ENCODE results near the gene NAIF1. TPM values are rescaled to one million over a fixed set of nuclear protein-coding genes. Genes with fewer than 3 reads are reported as not detected.
A peak's percentile ranks its signal among the peaks of the same experiment; 100 is the strongest.
"Not testable (repeated sequence)": the region's sequence is repeated elsewhere in the genome, so short reads cannot be mapped to it uniquely, and the experiment has no call there.

The NAIF1 gene
- polyA plus RNA-seq, 3 donors = 4.6 to 6.5 (median 5.6) TPM

DNA sequence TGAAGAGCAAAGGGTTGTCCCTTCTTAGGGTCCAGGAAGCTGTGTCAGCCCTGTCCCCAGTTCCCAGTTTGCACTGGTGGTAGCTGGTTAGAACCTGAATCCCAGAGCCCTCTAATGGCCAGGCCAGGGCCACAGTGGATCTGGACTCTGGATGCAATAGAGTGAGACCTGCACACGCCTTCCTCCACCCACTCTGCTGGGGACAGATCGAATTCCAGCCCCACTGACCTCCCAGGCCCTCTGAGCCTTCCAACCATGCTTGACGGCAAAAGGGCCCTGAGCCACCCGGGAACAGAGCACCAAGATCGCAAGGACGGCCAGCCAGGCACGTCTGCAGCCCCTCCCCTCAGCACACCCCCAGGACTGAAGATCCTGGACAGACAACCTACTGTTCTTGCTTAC lies 23.7 kb downstream of the NAIF1 start:
- WGBS (ENCODE audit: insufficient coverage) = 91% methylated on average over 6 of the region's 7 CpGs
- no peak overlapping the region for H2AFZ ChIP-seq (ENCODE audit: insufficient read depth, low read depth, low read length, poor library complexity, severe bottlenecking)
- TF ChIP-seq, protein P1, sequence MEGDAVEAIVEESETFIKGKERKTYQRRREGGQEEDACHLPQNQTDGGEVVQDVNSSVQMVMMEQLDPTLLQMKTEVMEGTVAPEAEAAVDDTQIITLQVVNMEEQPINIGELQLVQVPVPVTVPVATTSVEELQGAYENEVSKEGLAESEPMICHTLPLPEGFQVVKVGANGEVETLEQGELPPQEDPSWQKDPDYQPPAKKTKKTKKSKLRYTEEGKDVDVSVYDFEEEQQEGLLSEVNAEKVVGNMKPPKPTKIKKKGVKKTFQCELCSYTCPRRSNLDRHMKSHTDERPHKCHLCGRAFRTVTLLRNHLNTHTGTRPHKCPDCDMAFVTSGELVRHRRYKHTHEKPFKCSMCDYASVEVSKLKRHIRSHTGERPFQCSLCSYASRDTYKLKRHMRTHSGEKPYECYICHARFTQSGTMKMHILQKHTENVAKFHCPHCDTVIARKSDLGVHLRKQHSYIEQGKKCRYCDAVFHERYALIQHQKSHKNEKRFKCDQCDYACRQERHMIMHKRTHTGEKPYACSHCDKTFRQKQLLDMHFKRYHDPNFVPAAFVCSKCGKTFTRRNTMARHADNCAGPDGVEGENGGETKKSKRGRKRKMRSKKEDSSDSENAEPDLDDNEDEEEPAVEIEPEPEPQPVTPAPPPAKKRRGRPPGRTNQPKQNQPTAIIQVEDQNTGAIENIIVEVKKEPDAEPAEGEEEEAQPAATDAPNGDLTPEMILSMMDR (IDR thresholded peaks at IDR 0.05) = no peak
- no peaks in the 10 kb centered on the region for H3K27me3 ChIP-seq (ENCODE audit: control insufficient read depth in 2 of 2, insufficient read depth in 2 of 2, low read length in 2 of 2)
- H3K79me2 ChIP-seq (ENCODE audit: insufficient read depth, low read length) = no peaks in the 10 kb centered on the region
- no peak overlapping the region for H3K9ac ChIP-seq (ENCODE audit: insufficient read depth, low read length, poor library complexity, severe bottlenecking)
- no peaks in the 10 kb centered on the region for H3K36me3 Mint-ChIP-seq
- H3K27ac Mint-ChIP-seq = no peak overlapping the region
- H3K4me1 Mint-ChIP-seq = peaks cover 2% of the 10 kb centered on the region
- no peak overlapping the region for H3K4me2 ChIP-seq (replicated peaks; ENCODE audit: extremely low read depth, low read length, poor library complexity, severe bottlenecking)
- intact Hi-C loops (cut with micrococcal nuclease) = loop anchor here in 1 of 2 donors (5.0 kb wide), 1 partner anchor 41 kb away; no protein-coding TSS in a partner anchor
- no peak for DNase-seq
- H3K4me3 ChIP-seq (replicated peaks in 1 of 3; ENCODE audit: low read depth in 2 of 3, low read length in 3 of 3) = no peak overlapping the region
- no peak overlapping the region for H3K4me3 Mint-ChIP-seq
- no peaks in the 10 kb centered on the region for H3K36me3 ChIP-seq (replicated peaks in 1 of 2; ENCODE audit: control insufficient read depth in 1 of 2, insufficient read depth in 2 of 2, low read length in 2 of 2)
- H3K27me3 Mint-ChIP-seq (ENCODE audit: low read depth in 3 of 3) = peaks cover 1 to 2% (median 1%) of the 10 kb centered on the region in 3 donors
- peaks cover 0 to 6% (median 0%) of the 10 kb centered on the region in 7 donors for H3K9me3 Mint-ChIP-seq
- no peaks in the 10 kb centered on the region for H3K9me3 ChIP-seq (replicated peaks in 1 of 2; ENCODE audit: control insufficient read depth in 1 of 2, insufficient read depth in 1 of 2, low read length in 2 of 2)
- no peak overlapping the region for H3K27ac ChIP-seq (ENCODE audit: low read depth in 1 of 2, low read length in 2 of 2)
- no peaks in the 10 kb centered on the region for H4K20me1 ChIP-seq (ENCODE audit: insufficient read depth, low read length)
- H3K4me1 ChIP-seq (ENCODE audit: control insufficient read depth in 1 of 2, insufficient read depth in 2 of 2, low read length in 2 of 2) = no peaks in the 10 kb centered on the region

DNA sequence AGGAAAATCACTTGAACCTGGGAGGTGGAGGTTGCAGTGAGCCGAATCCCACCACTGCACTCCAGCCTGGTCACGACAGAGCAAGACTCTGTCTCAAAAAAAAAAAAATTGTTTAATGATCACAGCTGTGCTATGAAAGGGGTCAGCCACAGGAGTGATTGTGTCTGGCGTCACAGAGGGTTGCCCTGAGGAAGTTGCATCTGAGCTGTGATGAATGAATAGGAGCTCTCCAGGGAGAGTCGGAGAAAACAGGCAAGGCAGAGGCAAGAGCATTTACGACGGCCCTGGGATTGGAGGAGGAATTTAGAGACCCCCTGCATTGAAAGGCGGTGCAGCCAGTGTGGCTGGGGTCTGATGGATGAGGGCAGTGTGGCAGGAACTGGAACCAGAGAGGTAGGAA lies 25.1 kb downstream of the NAIF1 start:
- H3K4me3 ChIP-seq (replicated peaks in 1 of 3; ENCODE audit: low read depth in 2 of 3, low read length in 3 of 3) = no peak overlapping the region
- peaks cover 1 to 5% (median 2%) of the 10 kb centered on the region in 3 donors for H3K27me3 Mint-ChIP-seq (ENCODE audit: low read depth in 3 of 3)
- H3K4me1 ChIP-seq (ENCODE audit: control insufficient read depth in 1 of 2, insufficient read depth in 2 of 2, low read length in 2 of 2) = no peaks in the 10 kb centered on the region
- DNase-seq = no peak
- intact Hi-C loops (cut with micrococcal nuclease) = loop anchor here in 1 of 2 donors (5.0 kb wide), 1 partner anchor 40 kb away; no protein-coding TSS in a partner anchor
- H3K9me3 Mint-ChIP-seq = peaks cover 0 to 2% (median 0%) of the 10 kb centered on the region in 7 donors
- H3K4me3 Mint-ChIP-seq = peak overlapping the region in 1 of 2 donors; percentile 13
- no peaks in the 10 kb centered on the region for H3K27me3 ChIP-seq (ENCODE audit: control insufficient read depth in 2 of 2, insufficient read depth in 2 of 2, low read length in 2 of 2)
- WGBS (ENCODE audit: insufficient coverage) = 89% methylated on average over 6 of the region's 7 CpGs
- H3K4me1 Mint-ChIP-seq = no peaks in the 10 kb centered on the region
- no peaks in the 10 kb centered on the region for H3K79me2 ChIP-seq (ENCODE audit: insufficient read depth, low read length)
- no peaks in the 10 kb centered on the region for H3K9me3 ChIP-seq (replicated peaks in 1 of 2; ENCODE audit: control insufficient read depth in 1 of 2, insufficient read depth in 1 of 2, low read length in 2 of 2)
- H2AFZ ChIP-seq (ENCODE audit: insufficient read depth, low read depth, low read length, poor library complexity, severe bottlenecking) = no peak overlapping the region
- no peaks in the 10 kb centered on the region for H3K36me3 Mint-ChIP-seq
- H3K4me2 ChIP-seq (replicated peaks; ENCODE audit: extremely low read depth, low read length, poor library complexity, severe bottlenecking) = no peak overlapping the region
- TF ChIP-seq, protein P1 (IDR thresholded peaks at IDR 0.05) = no peak
- no peak overlapping the region for H3K9ac ChIP-seq (ENCODE audit: insufficient read depth, low read length, poor library complexity, severe bottlenecking)
- no peak overlapping the region for H3K27ac ChIP-seq (ENCODE audit: low read depth in 1 of 2, low read length in 2 of 2)
- H4K20me1 ChIP-seq (ENCODE audit: insufficient read depth, low read length) = no peaks in the 10 kb centered on the region
- H3K36me3 ChIP-seq (replicated peaks in 1 of 2; ENCODE audit: control insufficient read depth in 1 of 2, insufficient read depth in 2 of 2, low read length in 2 of 2) = no peaks in the 10 kb centered on the region
- H3K27ac Mint-ChIP-seq = no peak overlapping the region

DNA sequence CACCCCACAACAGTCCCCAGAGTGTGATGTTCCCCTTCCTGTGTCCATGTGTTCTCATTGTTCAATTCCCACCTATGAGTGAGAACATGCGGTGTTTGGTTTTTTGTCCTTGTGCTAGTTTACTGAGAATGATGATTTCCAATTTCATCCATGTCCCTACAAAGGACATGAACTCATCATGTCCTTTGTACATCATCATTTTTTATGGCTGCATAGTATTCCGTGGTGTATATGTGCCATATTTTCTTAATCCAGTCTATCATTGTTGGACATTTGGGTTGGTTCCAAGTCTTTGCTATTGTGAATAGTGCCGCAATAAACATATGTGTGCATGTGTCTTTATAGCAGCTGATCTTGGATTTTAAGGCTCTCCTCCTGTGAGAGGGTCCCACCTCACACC lies 26.3 kb downstream of the NAIF1 start:
- H3K27me3 ChIP-seq (ENCODE audit: control insufficient read depth in 2 of 2, insufficient read depth in 2 of 2, low read length in 2 of 2) = not testable (repeated sequence)

More for the DNA sequence above, 26.3 kb downstream of the NAIF1 start:
- H3K79me2 ChIP-seq (ENCODE audit: insufficient read depth, low read length); H3K9me3 Mint-ChIP-seq; H3K27me3 Mint-ChIP-seq (ENCODE audit: low read depth in 3 of 3); H3K9ac ChIP-seq (ENCODE audit: insufficient read depth, low read length, poor library complexity, severe bottlenecking); H3K4me3 ChIP-seq (replicated peaks in 1 of 3; ENCODE audit: low read depth in 2 of 3, low read length in 3 of 3); H3K4me3 Mint-ChIP-seq; H3K36me3 ChIP-seq (replicated peaks in 1 of 2; ENCODE audit: control insufficient read depth in 1 of 2, insufficient read depth in 2 of 2, low read length in 2 of 2); H3K4me1 ChIP-seq (ENCODE audit: control insufficient read depth in 1 of 2, insufficient read depth in 2 of 2, low read length in 2 of 2); H3K4me2 ChIP-seq (replicated peaks; ENCODE audit: extremely low read depth, low read length, poor library complexity, severe bottlenecking); DNase-seq; H3K27ac Mint-ChIP-seq; H3K27ac ChIP-seq (ENCODE audit: low read depth in 1 of 2, low read length in 2 of 2); H2AFZ ChIP-seq (ENCODE audit: insufficient read depth, low read depth, low read length, poor library complexity, severe bottlenecking); H3K36me3 Mint-ChIP-seq; H4K20me1 ChIP-seq (ENCODE audit: insufficient read depth, low read length); H3K4me1 Mint-ChIP-seq; H3K9me3 ChIP-seq (replicated peaks in 1 of 2; ENCODE audit: control insufficient read depth in 1 of 2, insufficient read depth in 1 of 2, low read length in 2 of 2): not testable (repeated sequence)
- WGBS (ENCODE audit: insufficient coverage) = no CpG with 5 or more reads among the region's 3 CpGs
- intact Hi-C loops (cut with micrococcal nuclease) = loop anchor here in 1 of 2 donors (5.0 kb wide), 1 partner anchor 38 kb away; no protein-coding TSS in a partner anchor

Data from CD14-positive monocyte (primary cell).